ENCODE measurements around the gene EBF3.

EBF3 gene

DNA sequence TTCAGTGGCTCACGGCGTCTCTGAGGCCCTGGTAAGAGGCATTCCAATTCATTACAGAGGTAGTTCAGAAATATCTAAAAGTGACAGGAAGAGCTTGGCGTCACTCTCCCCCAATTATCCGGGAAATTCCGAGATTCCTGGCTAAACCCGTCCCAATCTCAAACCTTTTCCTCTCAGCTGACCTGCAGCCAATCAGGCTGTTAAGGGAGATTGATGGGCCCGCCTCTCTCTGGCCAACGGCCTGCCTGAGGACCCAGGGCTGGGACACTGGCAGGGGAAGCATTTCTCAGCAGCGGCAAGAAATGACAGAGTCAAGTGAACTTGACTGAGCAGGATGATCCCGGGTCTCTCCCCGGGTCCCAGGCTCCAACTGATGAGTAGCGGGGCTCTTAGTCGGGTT lies 72.3 kb downstream of the EBF3 start:
- DNase-seq (ENCODE audit: low read depth): no peak

GRCh38 chr10:129890170-129890569 lies 73.9 kb downstream of the EBF3 start:
- DNase-seq (ENCODE audit: low read depth): no peak

DNA sequence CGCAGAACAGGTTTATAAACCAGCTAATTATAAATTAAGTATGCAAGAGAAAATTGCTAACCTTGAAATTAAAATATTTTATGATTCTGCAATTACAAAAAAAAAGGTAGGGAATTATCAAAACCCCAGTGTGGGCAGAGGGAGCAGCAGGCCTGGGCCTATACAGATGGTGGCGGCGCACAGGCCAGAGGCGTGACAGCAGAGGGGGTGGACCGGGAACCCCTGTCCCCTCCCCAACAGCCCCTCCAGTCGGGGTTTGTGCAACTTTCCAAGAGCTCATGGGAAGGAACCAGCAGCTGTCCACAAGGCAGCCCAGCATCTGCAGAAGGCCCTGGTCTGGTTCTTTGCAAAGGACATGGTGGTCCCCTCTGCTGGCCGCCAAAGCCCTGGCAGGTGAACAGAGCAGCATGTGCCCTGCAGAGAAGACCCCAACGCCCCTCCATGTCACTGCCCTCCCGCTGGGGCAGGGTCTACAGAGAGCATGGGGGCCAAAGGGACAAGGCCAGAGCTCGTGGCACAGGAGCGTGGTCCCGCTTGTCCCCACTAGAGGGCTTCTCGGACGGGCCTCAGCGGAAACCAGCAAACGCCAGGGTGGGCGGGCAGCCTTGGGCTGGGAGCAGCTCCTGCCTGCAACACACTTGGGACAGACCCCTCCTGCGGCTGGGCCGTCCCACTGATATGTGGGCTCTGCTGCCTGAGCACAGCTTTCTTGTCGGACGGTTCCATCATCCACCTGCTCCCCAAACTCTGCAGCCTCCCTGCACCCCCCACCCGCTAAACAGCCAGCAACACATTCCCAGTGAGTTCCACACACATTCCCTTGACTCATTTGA lies 75.1 kb downstream of the EBF3 start:
- no peak for DNase-seq (ENCODE audit: low read depth)

GRCh38 chr10:129887986-129888783 lies 75.9 kb downstream of the EBF3 start:
- no peak for DNase-seq (ENCODE audit: low read depth)

DNA sequence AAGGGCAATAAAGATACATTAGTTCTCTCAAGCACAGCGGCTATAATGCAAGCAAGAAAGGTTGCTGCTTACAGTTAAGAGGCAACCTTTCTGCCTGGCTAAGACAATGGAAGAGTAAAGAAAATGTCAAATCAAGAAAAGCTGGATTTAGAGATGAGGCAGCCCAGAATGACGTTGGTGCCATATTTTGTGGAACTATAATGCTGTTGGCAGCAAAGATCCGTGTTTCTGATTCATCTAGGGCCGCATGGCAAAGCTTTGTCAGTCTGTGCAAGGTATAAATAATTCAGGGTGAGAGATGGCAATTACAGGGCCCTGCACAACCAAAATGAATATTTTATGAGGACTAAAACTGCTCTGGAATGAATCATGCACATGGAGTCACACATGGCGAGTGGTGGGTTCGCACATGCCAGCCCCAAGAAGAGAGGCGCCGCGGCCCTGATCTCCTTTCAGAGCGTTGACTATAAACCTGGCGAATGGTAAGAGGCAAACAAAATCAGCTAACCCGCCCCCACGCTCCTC lies 76.6 kb downstream of the EBF3 start:
- DNase-seq (ENCODE audit: low read depth): no peak

DNA sequence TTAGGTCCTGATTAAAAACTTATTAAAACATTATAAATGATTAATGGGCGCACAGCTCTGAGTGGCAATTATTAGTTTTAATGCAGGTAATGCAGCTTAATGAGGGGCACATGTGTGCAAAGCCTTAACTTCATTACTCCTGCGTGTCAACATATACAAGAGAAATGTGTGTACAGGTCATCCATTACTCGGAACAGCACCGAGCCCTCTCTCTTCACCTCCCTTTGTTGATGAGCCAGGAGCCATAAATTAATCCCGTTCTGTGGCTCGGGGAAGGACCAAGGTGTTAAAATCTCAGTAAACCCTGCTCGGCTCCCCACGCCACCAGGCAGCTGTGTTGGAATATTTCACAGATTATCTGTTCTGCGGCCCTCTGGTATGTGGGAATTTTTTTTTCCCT lies 77.8 kb downstream of the EBF3 start:
- no peak for DNase-seq (ENCODE audit: low read depth)

- no peak for DNase-seq (ENCODE audit: low read depth)
These were observed 78.5 kb downstream of the EBF3 start for GRCh38 chr10:129885526-129885925.

- DNase-seq (ENCODE audit: low read depth): no peak
These were observed 79.5 kb downstream of the EBF3 start for GRCh38 chr10:129884398-129885078.

GRCh38 chr10:129883626-129884397 lies 80.3 kb downstream of the EBF3 start:
- no peak for DNase-seq (ENCODE audit: low read depth)

DNA sequence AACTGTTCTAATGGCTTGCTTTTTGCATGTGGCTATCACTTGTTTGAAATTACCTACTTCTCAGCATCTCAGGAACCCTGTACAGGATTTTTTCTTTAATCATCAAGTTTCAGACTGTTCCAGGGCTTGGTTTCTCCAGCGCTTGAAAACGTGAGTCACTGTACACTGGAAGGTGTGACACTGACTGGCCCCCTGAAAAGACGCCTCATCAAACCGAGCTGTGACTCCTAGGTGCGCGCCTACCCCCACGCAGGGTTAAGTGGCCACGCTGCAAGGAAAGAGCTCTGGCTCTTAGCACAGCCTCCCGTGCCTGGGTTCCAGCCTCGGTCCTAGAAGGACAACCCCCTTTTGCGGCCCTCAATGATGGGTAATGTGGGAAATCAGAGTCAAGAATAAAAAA lies 81.0 kb downstream of the EBF3 start:
- DNase-seq (ENCODE audit: low read depth): no peak

GRCh38 chr10:129882291-129883010 lies 81.6 kb downstream of the EBF3 start:
- DNase-seq (ENCODE audit: low read depth): no peak

DNA sequence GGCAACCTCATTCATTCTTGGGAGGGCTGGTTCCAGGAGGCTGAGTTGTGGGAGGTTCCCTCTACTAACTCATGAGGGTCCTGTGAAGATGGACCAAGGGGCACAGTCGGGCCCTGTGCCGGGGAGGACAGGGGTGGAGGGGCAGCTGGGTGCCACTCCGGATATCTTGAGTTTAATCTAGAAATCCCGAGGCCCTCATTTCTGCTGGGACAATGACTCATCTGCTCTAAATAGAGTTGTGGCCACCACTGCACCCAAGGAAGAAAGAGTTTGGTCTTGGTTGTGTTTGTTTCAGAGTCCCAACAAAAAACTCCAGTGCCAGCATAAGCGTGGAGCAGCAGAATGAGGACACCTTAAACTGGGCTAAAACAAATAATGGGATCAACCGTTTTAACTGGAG lies 82.4 kb downstream of the EBF3 start:
- no peak for DNase-seq (ENCODE audit: low read depth)

GRCh38 chr10:129880191-129880870 lies 83.7 kb downstream of the EBF3 start:
- DNase-seq (ENCODE audit: low read depth): no peak

- DNase-seq (ENCODE audit: low read depth): no peak
These were observed 84.4 kb downstream of the EBF3 start for GRCh38 chr10:129879655-129880054.

DNA sequence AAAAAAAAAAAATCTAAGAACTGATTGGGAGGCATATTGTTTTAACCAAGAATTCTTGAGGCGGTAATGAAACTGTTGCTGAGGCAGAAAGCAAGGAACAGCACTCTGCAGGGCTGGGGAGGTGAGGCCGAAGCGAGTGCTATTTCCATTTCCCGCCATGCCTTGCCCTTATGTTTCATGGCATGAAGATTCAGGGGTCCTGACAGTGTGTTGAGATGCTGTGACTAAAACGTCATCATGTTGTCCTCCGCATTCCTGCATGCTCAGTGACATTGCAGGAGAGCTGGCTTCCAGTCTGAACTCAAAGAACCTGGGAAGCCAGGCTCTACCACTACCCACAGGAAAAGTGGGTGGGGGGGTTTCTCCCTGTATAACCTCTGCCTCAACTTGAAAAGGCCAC lies 85.2 kb downstream of the EBF3 start:
- DNase-seq (ENCODE audit: low read depth): no peak

DNA sequence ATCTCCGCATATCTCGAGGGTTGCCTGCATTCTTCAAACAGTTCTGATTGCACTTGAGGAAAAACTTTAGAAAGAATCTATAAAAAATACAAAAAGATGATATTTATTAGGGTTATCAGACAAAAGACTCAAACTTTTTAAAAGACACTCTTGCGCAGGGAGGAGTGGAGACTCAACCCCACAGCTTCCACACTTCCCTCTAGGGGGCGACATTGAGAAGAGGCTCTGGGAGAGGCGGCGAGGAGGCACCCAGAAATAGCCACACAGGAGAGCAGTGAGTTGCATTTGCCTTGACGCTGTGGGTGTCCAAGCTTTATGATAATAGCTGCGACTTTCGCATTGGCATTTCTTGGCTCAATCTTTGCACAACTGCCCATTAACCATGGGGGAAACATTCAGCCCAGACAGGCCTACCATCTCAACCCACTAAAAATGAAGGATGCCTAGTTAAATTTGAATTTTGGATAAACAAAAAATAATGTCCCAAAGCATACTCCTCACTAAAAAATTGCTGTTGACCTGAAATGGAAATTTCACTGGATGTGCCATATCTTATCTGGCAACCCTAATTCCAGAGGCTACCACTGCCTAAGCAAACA lies 86.2 kb downstream of the EBF3 start:
- DNase-seq (ENCODE audit: low read depth): no peak

DNA sequence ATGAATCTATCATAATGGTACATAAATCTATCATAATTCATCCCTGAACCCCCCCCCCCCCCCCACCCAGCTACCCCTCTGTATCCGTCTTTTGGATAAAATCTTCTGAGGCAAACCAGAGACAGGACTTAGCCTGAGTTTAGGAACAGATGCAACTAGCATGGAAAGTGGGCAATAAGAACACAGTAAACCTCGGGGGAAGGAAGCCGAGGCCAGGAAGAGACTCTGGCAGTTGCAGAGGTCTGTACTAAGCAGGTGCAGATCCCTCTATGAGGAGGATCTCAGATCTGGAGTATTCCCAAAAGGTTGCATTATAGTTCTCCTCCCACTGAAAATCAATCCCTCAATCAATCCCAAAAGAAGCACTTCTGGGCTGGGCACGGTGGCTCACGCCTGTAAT lies 87.2 kb downstream of the EBF3 start:
- DNase-seq (ENCODE audit: low read depth): no peak

DNA sequence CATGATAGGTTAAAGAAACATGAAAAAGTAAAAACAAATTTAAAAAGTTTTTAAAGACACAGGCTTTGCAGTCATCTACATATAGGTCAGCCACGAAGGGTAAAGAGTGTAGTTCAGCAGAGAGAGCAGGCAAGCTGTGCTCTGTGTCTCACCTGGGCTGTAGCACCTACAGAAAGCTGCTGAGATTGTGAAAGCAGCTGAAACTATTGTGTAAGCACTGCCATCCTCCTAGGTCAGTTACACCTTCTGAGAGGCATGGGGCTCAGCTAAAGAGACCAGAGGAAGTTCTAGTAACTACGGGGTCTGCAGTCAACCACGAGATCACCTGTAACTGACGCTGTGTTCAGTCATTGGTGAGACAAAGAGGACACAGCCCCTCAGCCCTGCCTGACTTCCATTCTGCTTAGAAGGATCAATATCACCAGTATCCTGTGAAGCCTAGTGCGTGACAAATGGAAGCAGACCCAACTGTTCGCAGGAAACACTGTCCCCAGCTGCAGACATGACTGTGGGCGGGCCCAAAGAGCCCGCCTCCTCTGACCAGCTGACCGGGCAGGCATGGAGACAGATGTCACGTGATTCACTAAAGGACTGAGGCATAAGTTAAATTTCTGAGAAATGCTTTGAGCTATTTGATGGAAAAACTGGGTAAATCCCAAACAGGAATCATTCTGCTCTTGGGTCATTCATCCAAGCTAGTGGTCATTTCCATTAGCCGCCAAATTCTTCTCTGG lies 87.9 kb downstream of the EBF3 start:
- no peak for DNase-seq (ENCODE audit: low read depth)

GRCh38 chr10:129873351-129873750 lies 90.7 kb downstream of the EBF3 start:
- DNase-seq (ENCODE audit: low read depth): no peak
